NCI-H1105 (cell line): ENCODE measurements around the gene ELOF1.
"Not testable (repeated sequence)": the region's sequence is repeated elsewhere in the genome, so short reads cannot be mapped to it uniquely, and the experiment has no call there.

ENCODE experiments used
- DNase-seq: peaks from one replicate; lab custom pipeline; 2025; lab: John Stamatoyannopoulos, UW

The ELOF1 gene

DNA sequence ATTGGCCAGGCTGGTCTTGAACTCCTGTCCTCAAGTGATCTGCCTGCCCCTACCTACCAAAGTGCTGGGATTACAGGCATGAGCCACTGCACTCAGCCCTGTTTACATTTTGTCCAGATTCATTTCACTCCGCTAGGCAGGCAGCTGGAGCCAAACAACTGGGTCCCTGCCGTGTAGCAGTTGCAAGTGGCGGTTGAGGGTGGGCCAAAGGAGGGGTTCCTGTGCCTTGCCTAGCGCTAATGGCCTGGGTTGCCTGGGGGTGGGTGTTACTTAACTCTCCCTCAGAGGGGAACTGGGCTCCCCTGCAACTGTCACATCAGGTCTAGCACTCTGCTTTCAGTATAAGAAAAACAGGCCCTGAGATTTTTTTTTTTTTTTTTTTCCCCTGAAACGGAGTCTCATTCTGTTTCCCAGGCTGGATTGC lies 11.0 kb upstream of the ELOF1 start:
- no peak for DNase-seq

DNA sequence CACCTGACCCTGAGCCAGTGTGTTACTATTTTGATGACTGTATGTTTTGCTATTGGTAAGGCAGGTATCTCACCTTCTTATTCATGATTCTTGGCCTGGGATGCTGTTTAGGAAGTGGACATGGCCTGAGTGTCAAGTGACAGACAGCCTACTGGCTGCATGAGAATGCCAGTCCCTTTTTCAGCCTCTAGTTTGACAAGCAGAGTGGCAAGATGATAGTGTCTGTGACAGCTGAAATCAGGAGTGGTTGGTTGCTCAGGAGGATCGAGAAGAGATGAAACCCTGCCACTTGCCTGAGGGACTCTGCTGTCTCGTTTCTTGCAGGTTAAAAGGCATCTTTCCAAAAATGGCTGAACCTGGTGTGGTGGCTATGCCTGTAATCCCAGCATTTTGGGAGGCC lies 7.1 kb upstream of the ELOF1 start:
- no peak for DNase-seq

DNA sequence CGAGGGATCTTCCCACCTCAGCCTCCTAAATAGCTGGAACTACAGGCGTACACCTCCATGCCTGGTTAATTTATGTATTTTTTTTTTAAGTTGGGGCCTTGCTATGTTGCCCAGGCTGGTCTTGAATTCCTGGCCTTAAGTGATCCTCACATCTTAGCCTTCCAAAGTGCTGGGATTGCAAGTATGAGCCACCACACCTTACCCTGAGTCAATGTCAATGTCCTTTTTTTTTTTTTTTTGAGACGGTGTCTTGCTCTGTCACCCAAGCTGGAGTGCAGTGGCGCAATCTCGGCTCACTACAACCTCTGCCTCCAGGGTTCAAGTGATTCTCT lies 6.6 kb upstream of the ELOF1 start:
- not testable (repeated sequence) for DNase-seq

GRCh38 chr19:11564082-11564807 lies 5.2 kb upstream of the ELOF1 start:
- DNase-seq: not testable (repeated sequence)

DNA sequence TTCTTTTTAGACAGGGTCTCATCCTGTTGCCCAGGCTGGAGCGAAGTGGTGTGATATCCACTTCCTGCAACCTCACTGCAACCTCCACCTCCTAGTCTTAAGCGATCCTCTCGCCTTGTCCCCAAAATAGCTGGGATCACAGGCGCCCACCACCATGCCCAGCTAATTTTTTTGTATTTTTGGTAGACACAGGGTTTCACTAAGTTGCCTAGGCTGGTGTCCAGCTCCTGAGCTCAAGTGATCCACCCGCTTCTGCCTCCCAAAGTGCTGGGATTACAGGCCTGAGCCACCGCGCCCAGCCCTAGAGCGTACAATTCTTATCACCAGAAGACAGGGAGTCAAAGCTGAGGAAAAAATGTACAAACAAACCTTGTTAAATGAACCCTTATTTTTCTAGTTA lies 4.5 kb upstream of the ELOF1 start:
- DNase-seq: no peak

- peak; percentile 74 for DNase-seq
Observed at GRCh38 chr19:11560404-11561051, 1.5 kb upstream of the ELOF1 start.

DNA sequence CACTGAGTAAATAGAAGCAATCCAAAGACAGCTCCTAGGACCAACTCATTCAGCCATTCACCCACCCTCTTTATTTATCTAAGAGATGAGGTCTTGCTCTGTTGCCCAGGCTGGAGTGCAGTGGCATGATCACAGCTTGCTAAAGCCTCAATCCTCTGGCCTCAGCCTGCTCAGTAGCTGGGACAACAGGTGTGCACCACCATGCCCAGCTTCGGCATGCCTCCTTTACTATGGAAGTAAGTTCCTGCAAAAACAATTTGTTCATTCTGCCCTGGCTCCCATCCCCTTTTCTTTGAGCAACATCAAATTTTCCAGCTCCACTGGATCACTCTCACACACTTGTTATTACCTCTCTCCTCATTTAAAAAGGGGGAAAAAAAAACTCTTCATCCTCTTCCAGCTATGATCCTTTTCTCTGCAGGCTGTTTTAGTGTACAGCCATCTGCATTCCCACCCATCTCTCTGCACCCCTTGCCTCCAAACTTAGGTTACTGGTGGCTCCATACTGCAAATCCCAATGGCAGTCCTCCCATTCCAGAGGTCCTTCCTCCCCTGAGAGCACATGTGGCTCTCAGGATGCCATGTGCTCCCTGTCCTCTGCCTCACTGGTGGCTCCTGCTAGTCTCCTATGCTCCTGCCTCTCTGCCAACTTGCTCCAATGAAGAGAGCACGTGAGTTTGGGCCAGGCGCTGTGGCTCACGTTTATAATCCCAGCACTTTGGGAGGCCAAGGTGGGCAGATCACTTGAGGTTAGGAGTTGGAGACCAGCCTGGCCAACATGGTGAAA lies 2.2 kb downstream of the ELOF1 start:
- no peak for DNase-seq

GRCh38 chr19:11555246-11555645 lies 3.8 kb downstream of the ELOF1 start:
- no peak for DNase-seq

GRCh38 chr19:11554160-11554559 lies 4.9 kb downstream of the ELOF1 start:
- no peak for DNase-seq

GRCh38 chr19:11552666-11553372 lies 6.2 kb downstream of the ELOF1 start:
- no peak for DNase-seq

GRCh38 chr19:11551603-11552235 lies 7.3 kb downstream of the ELOF1 start:
- DNase-seq: no peak

- DNase-seq: no peak
Observed at GRCh38 chr19:11550265-11550664, 8.8 kb downstream of the ELOF1 start.

DNA sequence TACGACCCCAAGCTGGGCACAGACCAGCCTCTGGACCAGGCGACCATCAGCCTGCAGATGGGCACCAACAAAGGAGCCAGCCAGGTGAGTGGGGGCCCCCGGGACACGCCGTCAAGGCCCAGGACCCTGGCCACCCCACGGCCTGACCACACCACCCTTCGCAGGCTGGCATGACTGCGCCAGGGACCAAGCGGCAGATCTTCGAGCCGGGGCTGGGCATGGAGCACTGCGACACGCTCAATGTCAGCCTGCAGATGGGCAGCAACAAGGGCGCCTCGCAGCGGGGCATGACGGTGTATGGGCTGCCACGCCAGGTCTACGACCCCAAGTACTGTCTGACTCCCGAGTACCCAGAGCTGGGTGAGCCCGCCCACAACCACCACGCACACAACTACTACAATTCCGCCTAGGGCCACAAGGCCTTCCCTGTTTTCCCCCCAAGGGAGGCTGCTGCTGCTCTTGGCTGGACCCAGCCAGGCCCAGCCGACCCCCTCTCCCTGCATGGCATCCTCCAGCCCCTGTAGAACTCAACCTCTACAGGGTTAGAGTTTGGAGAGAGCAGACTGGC lies 9.6 kb downstream of the ELOF1 start:
- DNase-seq: no peak

- DNase-seq: no peak
Observed at GRCh38 chr19:11547929-11548700, 10.9 kb downstream of the ELOF1 start.

- no peak for DNase-seq
Observed at GRCh38 chr19:11541238-11541637, 17.8 kb downstream of the ELOF1 start.

- no peak for DNase-seq
Observed at GRCh38 chr19:11540645-11541044, 18.4 kb downstream of the ELOF1 start.

- no peak for DNase-seq
Observed at GRCh38 chr19:11539495-11540365, 19.3 kb downstream of the ELOF1 start.

DNA sequence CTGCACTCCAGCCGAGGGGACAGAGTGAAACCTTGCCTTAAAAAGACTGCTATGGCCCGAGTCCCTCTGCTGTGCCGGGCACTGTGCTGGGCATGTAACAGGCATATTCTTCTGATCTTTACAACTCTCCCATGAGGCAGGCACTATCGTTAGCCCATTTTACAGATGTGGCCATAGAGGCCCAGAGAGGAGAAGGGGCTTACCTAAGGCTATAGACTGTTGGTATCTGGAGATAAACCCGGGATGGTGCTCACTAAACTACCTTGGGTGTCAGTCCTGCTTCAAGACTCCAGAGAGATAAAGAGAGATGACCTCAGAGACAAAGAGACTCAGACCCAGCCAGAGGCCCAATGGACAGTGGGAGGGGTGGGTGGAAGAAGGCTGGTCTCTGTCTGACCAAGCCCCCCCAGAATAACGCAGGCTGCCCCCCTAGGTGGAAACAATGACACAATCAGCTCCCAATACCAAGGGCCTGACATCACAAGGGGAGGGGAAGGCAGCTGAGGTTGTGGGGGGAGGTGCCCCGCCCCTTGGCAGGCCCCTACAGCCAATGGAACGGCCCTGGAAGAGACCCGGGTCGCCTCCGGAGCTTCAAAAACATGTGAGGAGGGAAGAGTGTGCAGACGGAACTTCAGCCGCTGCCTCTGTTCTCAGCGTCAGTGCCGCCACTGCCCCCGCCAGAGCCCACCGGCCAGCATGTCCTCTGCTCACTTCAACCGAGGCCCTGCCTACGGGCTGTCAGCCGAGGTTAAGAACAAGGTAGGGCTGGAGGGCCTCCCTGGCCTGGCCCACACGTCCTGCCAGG lies 20.6 kb downstream of the ELOF1 start, which contains the start of gene CNN1:
Gene CNN1, plus strand, starts transcription at position 620 of the 805 bp plus-strand sequence. Its CDS starts 77 bp downstream, at position 697.
- no peak for DNase-seq
